Retina (tissue), 1 donor: ENCODE results near the gene QRSL1.
"Not testable (repeated sequence)": the region's sequence is repeated elsewhere in the genome, so short reads cannot be mapped to it uniquely, and the experiment has no call there.

Experiments used
- DNase-seq: peaks from one replicate; pipeline ENCODE4 v3.0.0-alpha.2; 2016

The QRSL1 gene

DNA sequence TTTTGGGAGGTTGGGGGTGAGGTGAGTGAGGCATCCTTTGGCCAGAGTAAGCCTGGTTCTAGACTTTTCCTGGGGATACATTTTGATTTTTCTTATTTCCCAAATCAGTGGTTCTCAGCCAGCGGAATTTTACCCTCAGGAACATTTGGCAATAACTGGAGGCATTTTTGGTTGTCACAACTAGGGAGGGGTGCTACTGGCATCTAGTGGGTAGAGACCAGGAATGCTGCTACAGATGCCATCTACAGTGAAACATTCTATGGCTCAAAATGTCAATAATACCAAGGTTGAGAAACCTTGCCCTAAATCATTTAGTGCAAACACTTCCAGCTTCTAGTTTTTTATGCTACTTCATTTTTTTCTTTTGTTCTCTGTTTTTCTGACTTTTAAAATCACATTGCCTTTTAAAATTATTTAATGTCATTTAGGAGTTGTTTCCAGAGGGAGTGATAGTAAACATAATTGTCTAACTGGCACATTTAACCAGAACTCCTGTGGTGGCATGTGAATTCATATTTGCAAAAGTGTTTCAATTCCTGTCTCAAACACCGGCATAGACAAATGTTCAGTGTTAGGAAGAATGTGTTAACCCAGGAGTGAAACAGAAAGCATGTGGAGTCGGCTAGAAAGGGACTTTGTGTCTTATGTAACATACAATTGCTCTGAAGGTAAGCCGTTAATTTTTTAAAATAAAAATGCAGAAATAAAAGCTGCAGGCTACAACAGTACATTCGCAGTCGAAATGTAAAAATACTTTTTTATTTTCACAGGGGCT, 59.0 kb downstream of the QRSL1 start:
- no peak for DNase-seq

DNA sequence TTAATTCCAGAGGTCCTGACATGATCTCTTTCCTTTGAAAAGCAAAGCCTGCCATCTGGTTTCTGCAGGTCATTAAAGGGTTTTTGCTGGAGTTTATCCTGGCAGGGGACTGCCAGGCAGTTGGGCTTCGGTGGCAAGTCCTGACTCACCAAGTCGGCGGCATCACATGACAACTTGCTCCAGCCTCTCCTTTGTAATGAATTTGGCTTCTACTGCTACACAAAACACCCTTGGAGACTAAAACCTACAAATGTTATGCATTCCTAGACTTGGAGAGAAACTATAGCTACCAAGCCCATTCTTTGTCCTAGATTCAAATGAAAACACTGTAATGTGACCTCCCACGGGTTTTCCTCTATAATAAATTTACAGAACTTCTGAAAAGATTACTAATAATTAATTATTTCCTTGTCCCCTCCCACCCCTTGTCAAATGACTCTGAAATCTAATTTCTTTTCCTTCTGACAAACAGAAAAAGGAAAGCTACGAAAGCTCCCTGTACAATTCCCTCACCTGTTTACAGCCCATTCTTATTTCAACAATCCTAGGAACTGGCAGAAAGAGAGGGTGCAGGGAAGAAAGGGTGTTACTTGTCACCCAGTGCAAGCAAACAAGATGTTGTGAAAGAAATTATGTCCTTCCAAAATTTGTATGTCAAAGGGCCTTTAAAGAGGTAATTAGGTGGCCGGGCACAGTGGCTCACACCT, 62.9 kb downstream of the QRSL1 start:
- DNase-seq, result no peak

DNA sequence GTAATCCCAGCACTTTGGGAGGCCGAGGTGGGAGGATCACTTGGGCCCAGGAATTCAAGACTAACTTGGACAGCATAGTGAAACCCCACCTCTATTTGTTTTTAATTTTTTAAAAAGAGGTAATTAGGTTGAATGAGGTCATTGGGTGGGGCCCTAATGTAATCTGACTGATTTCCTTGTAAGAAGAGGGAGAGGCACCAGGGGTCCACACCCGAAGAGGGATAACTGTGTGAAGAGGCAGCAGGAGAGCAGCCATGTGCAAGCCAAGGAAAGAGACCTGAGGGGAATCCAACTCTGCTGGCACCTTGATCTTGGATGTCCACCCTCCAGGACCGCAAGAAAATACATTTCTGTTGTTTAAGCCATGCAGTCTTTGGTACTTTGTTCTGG, 63.4 kb downstream of the QRSL1 start:
- no peak for DNase-seq

DNA sequence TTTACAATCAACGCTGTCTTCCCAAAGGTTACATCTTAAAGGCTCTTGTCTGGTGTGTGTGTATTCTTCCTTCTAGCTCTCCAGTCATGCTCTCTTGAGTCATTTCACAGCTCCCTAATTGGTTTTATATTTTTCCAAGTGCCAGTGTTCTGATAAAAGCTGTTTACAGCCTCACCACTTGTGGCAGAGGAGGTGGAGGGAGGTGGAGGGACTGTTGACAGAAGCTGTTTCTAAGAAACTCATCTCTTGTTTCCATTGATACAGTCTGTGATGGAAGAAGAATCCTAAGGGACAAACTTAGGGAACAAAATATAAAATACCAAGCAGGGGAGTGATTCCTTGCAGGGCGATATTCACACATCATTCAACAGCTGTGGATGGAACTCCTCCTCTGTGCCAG, 64.0 kb downstream of the QRSL1 start:
- no peak for DNase-seq

DNA sequence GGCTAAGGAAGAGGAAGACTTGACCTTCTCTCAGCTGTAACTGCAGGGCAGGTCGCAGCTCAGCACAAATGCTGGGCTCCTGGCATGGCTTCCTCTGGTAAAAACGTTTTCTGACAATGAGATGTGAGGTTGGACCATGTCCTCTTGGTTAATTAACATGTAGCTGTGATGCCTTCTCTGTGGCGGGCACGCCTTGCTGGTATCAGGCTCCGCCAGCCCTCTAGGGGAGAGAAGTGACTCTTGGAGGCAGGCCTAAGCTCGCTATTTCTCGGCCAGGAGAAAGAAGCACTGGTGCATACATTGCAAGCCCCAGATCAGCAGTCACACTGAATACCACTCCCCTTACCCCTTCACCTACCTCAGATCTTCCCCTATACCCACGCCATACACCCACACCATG, 65.0 kb downstream of the QRSL1 start:
- no peak for DNase-seq

DNA sequence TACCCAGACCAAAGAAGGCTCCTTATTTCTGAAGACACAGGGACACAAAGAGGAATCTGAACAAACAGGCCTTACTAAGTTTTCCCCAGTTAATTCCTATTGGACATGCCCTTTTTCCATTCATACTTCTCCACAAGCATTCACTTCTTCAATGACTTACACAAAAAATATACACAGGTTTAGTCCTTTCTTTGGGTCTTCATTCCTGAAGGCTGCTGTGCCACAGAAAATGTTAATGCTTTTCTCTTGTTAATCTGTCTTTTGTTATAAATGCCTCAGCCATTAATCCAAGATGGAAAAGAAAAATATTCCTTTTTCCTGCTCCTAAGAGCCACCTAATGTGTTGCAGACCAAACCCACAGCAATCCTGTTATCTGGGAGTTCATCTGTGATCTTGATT, 71.2 kb downstream of the QRSL1 start:
- no peak for DNase-seq

DNA sequence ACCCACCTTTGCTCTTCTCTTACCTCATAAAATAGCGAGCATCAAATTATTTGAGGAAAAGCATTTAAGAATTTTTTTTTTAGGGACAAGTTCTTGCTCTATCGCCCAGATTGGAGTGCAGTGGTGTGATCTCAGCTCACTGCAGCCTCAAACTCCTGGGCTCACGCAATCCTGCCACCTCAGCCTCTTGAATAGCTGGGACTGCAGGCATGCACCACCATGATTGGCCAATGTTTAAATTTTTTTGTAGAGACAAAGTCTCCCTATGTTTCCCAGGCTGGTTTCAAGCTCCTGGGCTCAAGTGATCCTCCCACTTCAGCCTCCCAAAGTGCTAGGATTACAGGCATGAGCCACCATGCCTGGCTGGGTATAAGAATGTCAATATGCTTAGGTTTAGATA, 71.8 kb downstream of the QRSL1 start:
- not testable (repeated sequence) for DNase-seq

DNA sequence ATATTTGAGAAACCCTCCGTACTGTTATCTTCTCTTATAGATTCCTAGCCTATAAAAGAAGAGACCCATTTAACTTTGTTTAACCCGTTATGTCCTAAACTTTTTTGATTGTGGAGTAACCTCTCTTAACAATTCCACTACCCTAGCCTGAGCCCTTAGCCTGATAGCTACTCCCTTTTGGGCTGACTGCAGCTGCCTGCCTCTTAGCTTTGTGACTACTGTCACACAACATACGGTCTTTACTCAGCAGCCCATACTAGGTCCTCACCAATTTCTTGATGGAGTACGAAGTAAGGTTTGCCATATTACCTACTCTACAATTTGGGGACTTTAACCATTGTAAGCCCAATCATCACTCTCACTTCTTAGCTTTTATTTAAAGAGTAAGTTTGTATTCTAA, 72.7 kb downstream of the QRSL1 start:
- DNase-seq, result no peak

DNA sequence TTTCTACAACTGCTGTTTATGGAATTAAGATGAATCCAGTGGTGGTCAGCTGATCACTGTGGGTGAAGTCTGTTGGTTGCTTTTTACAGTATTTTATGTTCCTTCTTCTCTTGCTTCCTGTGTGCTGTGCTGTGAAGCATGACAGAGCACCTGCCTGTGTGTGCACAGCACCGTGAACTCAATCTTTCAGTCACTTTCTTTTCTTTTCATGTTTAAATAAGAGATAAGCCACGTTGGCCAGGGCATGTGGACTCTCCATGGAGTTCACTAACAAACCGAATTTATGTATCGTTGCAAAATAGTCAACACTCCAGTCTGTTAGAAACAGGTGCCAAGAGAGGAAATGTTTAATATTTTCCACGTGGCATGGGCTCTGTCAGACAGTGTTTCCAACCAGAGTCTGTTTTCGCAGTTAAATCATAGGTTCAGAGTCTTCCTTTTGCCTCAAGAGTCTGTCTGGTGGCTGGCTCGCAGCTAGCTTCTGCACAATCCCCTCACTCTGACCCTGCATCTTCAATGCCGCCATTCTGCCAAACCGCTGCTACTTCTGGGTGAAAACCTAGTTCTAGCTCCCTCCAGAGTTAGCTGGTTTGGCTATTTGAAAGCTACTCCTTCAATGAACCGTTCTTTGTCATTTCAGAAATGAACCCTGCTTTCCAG, 73.2 kb downstream of the QRSL1 start:
- no peak for DNase-seq

DNA sequence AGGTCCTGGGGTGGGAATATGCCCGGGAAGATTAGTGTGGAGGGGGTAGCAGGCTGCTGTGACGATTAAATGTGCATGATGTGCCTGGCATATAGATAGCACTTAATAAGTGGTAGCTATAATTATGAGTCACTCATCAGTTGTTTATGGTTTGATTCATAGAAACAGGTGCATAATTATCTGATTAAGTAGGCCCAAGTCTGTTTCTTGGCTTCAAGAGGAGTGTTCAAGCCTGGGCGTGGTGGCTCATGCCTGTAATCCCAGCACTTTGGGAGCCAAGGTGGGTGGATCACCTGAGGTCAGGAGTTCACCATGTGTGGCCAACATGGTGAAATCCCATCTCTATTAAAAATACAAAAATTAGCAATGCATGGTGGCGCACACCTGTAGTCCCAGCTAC, 74.9 kb downstream of the QRSL1 start:
- no peak for DNase-seq

DNA sequence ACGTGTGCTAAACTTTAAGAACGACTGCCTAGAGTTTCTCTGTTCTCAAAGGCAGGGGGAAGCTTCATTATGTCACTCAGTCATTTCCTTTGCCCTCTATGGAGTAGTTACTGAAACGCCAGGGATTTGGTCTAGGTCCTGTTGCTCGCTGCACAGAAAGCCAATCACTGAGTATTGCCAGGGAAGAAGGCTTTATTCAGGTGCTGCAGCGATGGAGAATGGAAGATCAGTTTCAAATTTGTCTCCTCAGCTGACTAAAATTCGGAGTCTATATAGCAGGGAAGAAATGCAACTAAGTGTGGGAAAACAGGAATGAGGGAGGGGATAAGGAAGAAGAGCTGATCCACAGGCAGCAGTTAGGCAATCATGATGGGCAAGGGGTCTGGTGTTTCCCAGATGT, 75.8 kb downstream of the QRSL1 start:
- DNase-seq, result no peak

DNA sequence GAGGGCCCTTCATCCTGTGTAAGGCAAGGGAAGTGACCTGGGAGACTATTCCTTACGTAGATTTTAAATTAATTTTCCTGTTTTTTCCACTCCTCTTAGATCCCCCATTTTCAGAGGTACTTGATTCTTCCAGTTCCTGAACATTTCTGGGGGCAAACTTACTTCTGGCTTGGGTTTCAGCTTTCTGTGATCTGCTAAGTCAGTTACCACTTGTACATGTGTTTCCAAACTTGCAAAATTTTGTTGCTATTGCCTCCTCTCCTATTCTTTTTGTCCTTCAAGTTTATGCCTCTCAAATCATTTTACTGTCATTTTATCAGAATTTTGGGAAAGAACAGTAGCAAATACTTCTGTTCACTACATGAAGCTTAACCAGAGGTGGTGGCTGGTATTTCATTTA, 81.2 kb downstream of the QRSL1 start:
- DNase-seq, result no peak

DNA sequence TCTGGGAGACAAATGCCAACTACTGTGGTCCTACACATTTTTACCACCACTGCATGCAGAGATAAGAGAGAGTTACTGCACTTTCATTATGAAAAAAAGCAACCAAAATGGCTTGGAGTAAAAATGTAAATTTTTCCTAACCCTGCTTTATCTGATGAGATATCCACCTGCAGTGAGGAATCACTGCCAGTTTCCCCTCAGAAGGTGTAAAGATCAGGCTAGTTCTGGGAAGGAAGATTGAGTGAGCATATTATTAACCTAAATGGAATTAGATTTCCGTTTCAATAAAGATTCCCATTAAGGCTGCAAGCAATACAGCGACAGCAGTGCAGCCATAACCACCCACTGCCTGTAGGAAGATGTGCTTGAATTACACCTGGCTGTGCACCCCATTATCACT, 84.9 kb downstream of the QRSL1 start:
- no peak for DNase-seq

DNA sequence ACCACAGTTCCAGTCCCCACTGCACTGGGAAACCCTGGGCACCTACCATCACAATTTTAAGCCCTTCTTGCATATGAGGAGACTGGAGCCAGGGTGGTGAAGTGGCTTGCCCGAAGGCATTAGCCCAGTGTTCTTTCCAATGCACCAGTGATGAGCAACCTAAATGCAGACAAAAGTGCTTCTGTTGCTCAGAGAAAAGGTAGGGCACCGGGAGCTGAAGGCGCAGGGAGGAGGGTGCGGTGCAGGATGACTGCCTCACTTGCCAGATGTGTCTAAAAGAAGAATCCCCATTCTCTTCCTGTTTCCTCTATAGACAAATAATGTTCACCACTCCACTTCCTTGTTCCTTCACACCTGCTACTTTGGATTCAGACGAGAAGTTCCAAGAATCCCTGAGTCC, 86.5 kb downstream of the QRSL1 start:
- no peak for DNase-seq

DNA sequence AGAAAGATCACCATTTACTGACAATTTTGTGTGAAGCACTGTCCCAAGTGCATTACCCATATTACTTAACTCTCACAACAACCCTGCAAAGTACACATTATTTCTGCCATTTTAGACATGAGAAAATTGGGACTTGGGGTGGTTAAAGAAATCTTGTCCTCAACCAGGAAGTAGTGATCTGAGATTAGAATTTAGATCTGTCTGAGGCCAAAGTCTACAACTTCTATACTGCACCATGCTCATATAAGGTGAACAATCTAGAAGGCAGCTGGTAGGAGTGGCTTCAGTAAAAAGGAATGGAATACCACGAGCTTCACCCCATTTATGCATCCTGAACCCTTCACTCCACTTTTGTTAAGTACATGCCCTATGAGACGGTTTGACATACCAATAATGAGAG, 87.6 kb downstream of the QRSL1 start:
- DNase-seq, result no peak
